Small intestine (tissue), 7 donors: ENCODE data around the gene DDR2. TPM values are rescaled to one million over a fixed set of nuclear protein-coding genes. Genes with fewer than 3 reads are reported as not detected.
A peak's percentile ranks its signal among the peaks of the same experiment; 100 is the strongest.
"Not testable (repeated sequence)": the region's sequence is repeated elsewhere in the genome, so short reads cannot be mapped to it uniquely, and the experiment has no call there.

Experiments used
- DNase-seq, 2 donors: peaks; one replicate each; pipeline versions ENCODE4 v3.0.0 to v3.0.0-alpha.2; 2013
- FAIRE-seq: peaks from 2 replicates; lab custom pipeline; 2012; peaks lifted over from hg19 to GRCh38; lab: Jason Lieb, UNC
- H3K27ac ChIP-seq, 3 donors: one replicate each; pipeline ENCODE4 v1.5.1; 2013; ENCODE audit warnings: low read length in 2 of 3, mild to moderate bottlenecking in 2 of 3, control low read depth in 1 of 3, inconsistent platforms in 1 of 3, low read depth in 1 of 3, moderate library complexity in 1 of 3
- H3K27me3 ChIP-seq, 3 donors: one replicate each; pipeline ENCODE4 v1.6.1; 2013; ENCODE audit warnings: low read length in 3 of 3, inconsistent platforms in 1 of 3; ENCODE audit not compliant: control insufficient read depth in 3 of 3, insufficient read depth in 3 of 3
- H3K36me3 ChIP-seq, 3 donors: one replicate each; pipeline ENCODE4 v1.6.1; 2013; ENCODE audit warnings: low read length in 3 of 3, inconsistent platforms in 1 of 3, low read depth in 1 of 3, mild to moderate bottlenecking in 1 of 3, moderate library complexity in 1 of 3; ENCODE audit not compliant: control insufficient read depth in 3 of 3, insufficient read depth in 2 of 3
- H3K4me1 ChIP-seq, 3 donors: one replicate each; pipeline ENCODE4 v1.6.1; 2013; ENCODE audit warnings: low read length in 2 of 3, inconsistent platforms in 1 of 3, low read depth in 1 of 3, mild to moderate bottlenecking in 1 of 3, moderate library complexity in 1 of 3; ENCODE audit not compliant: control insufficient read depth in 3 of 3, insufficient read depth in 2 of 3
- H3K4me3 ChIP-seq, 3 donors: one replicate each; pipeline ENCODE4 v1.5.1; 2013; ENCODE audit warnings: low read length in 3 of 3, control low read depth in 1 of 3, inconsistent platforms in 1 of 3, low read depth in 1 of 3, mild to moderate bottlenecking in 1 of 3, moderate library complexity in 1 of 3
- H3K9me3 ChIP-seq, 2 donors: one replicate each; pipeline ENCODE4 v1.6.1; 2013; ENCODE audit warnings: low read depth in 1 of 2, low read length in 1 of 2; ENCODE audit not compliant: control insufficient read depth in 2 of 2, insufficient read depth in 1 of 2
- whole genome bisulfite sequencing, 3 donors: extraction: QIAGEN DNeasy Blood & Tissue Kit; methylation state at CpG; one replicate each; pipeline ENCODE4 v1.1.7; 2013; 5-methylcytosine and 5-hydroxymethylcytosine counted together
- polyA plus RNA-seq, 4 donors: library from polyadenylated mRNA; stranded (reverse) in 3 of 4; unstranded in 1 of 4; fragments of 200-250 nt in 3 of 4; fragments of 120-200 nt in 1 of 4; gene quantifications; one replicate each; pipeline versions ENCODE4 v1.2.1 to v1.2.3, GENCODE V29; 2013
- donor health status: healthy with polysubstance abuse.
- donor health status: control.
- donor health status: control.
- donor health status: Bipolar disorder and iron deficiency.
- donor health status: healthy.

The DDR2 gene
- polyA plus RNA-seq, 4 donors = 0.89 to 11.1 (median 5.3) TPM

GRCh38 chr1:162736184-162736583, 103.9 kb downstream of the DDR2 start:
- Histone ChIP-seq H3K27ac (no peak overlapping the region), H3K27me3 (no peaks in the 10 kb centered on the region), H3K9me3 (no peaks in the 10 kb centered on the region), H3K4me3 (no peak overlapping the region), H3K4me1 (peaks cover 1 to 5% (median 2%) of the 10 kb centered on the region in 3 donors), H3K36me3 (no peaks in the 10 kb centered on the region)
- no peak for DNase-seq
- FAIRE-seq = no peak
- 88 to 97% (median 92%) methylated on average over 3 of the region's 3 CpGs for WGBS, 3 donors

- Histone ChIP-seq H3K4me1 (peaks cover 2 to 5% (median 3%) of the 10 kb centered on the region in 3 donors), H3K27ac (no peak overlapping the region), H3K4me3 (no peak overlapping the region), H3K36me3 (no peaks in the 10 kb centered on the region), H3K27me3 (no peaks in the 10 kb centered on the region), H3K9me3 (no peaks in the 10 kb centered on the region)
- 82 to 91% (median 83%) methylated on average over 3 of the region's 3 CpGs for WGBS, 3 donors
- FAIRE-seq (no peak), DNase-seq (no peak)
Observed at GRCh38 chr1:162736633-162737067, 104.4 kb downstream of the DDR2 start.

DNA sequence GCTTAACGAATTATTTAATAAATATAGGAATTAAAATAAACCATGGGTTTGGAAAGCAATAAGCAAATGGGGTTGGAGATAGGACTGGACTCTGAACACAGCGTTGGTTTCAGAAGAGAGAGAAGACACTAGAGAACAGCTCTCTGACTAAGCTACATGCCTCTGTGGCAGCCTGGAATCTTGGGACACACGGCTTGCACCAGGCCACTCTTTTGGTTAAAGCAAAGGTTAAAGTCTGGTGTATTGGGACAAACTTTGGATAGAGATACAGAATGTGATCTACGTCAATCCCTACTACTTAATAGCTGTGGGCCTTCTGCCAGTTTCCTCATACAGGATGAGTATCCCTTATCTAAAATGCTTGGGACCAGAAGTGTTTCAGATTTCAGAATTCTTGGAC, 108.5 kb downstream of the DDR2 start:
- peaks cover 0 to 5% (median 3%) of the 10 kb centered on the region in 3 donors for H3K4me1 ChIP-seq
- no peaks in the 10 kb centered on the region for H3K9me3 ChIP-seq
- no peaks in the 10 kb centered on the region for H3K27me3 ChIP-seq
- FAIRE-seq (no peak), DNase-seq (peak; percentile 16 to 99)
- peak overlapping the region in 1 of 3 donors; percentile 38 for H3K27ac ChIP-seq
- H3K4me3 ChIP-seq = no peak overlapping the region
- 13 to 45% (median 32%) methylated on average over 4 of the region's 4 CpGs for WGBS, 3 donors
- H3K36me3 ChIP-seq = no peaks in the 10 kb centered on the region

DNA sequence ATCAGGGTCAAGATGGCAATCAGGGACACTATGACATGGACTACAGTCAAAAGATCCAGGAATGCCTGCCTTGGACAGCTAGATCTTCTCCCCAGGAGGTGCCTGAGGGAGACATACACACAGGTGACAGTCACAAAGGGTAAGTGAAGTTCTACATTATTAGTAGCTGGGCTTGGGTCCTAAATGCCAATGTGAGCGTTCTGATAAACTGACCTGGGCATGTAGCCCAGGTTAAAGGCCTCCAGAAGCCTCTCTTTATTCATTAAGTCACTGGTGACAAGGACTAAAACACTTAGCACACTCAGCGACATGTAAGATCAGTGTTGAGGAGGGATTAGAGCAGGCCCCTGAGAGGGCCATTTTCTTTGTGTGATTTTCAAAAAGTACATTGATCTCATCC, 109.3 kb downstream of the DDR2 start:
- H3K4me3 ChIP-seq = no peak overlapping the region
- FAIRE-seq = no peak
- no peak for DNase-seq
- WGBS, 3 donors = 58 to 67% (median 63%) methylated on average over 2 of the region's 2 CpGs
- peak overlapping the region in 1 of 3 donors; percentile 12 for H3K27ac ChIP-seq
- H3K27me3 ChIP-seq = no peaks in the 10 kb centered on the region
- H3K9me3 ChIP-seq = peaks cover 0 to 5% of the 10 kb centered on the region in 2 donors
- peaks cover 0 to 5% (median 3%) of the 10 kb centered on the region in 3 donors for H3K4me1 ChIP-seq
- no peaks in the 10 kb centered on the region for H3K36me3 ChIP-seq

GRCh38 chr1:162746264-162746942, 114.1 kb downstream of the DDR2 start:
- DNase-seq, H3K4me3 ChIP-seq, FAIRE-seq, H3K4me1 ChIP-seq, H3K9me3 ChIP-seq, H3K36me3 ChIP-seq, H3K27ac ChIP-seq, H3K27me3 ChIP-seq: not testable (repeated sequence)
- 94 to 96% (median 94%) methylated on average over 14 of the region's 14 CpGs for WGBS, 3 donors

GRCh38 chr1:162753001-162753658, 120.9 kb downstream of the DDR2 start:
- H3K27ac ChIP-seq = no peak overlapping the region
- H3K9me3 ChIP-seq = no peaks in the 10 kb centered on the region
- no peak overlapping the region for H3K4me3 ChIP-seq
- H3K36me3 ChIP-seq = peaks cover 0 to 2% (median 0%) of the 10 kb centered on the region in 3 donors
- FAIRE-seq = no peak
- no peaks in the 10 kb centered on the region for H3K27me3 ChIP-seq
- H3K4me1 ChIP-seq = no peaks in the 10 kb centered on the region
- WGBS, 3 donors = 94 to 100% (median 100%) methylated on average over 1 of the region's 1 CpG
- no peak for DNase-seq

GRCh38 chr1:162753998-162754585, 121.8 kb downstream of the DDR2 start:
- Histone ChIP-seq H3K27ac (no peak overlapping the region), H3K9me3 (no peaks in the 10 kb centered on the region), H3K27me3 (no peaks in the 10 kb centered on the region), H3K36me3 (peaks cover 0 to 2% (median 0%) of the 10 kb centered on the region in 3 donors), H3K4me3 (no peak overlapping the region), H3K4me1 (no peaks in the 10 kb centered on the region)
- WGBS, 3 donors = 88 to 93% (median 89%) methylated on average over 1 of the region's 1 CpG
- no peak for DNase-seq
- no peak for FAIRE-seq

DNA sequence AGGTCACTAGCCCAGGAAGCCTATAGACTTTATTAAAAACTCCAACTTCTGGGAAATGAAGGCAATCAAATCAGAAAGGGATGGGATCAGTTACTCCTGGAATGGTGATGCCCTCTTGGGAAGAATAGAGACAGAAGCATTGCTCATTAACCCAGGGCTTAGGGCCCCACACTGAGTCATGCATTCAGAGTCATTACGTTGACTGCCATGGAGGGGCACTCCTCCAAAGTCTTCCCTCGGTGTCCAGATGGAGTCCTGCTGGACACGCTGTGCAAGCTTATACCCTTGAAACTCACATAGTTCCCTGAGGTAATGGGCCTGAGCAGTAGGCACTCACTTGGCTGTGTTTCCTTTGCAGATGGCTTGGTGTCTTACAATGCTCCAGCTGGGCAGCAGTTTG, 123.0 kb downstream of the DDR2 start:
- WGBS, 3 donors = 88 to 90% (median 89%) methylated on average over 3 of the region's 3 CpGs
- no peak overlapping the region for H3K27ac ChIP-seq
- H3K27me3 ChIP-seq = no peaks in the 10 kb centered on the region
- peaks cover 0 to 2% (median 0%) of the 10 kb centered on the region in 3 donors for H3K36me3 ChIP-seq
- no peaks in the 10 kb centered on the region for H3K4me1 ChIP-seq
- DNase-seq (no peak), FAIRE-seq (no peak)
- no peak overlapping the region for H3K4me3 ChIP-seq
- no peaks in the 10 kb centered on the region for H3K9me3 ChIP-seq
